GM19324 (cell line): ENCODE measurements around the gene IFI27.

Experiments
- ATAC-seq: cut with Tn5 transposase; IDR thresholded peaks from one replicate; pipeline ENCODE4 v1.9.1; 2021; ENCODE audit warnings: mild to moderate bottlenecking, moderate library complexity; ENCODE audit not compliant: unreplicated experiment, low FRiP score

Gene IFI27

DNA sequence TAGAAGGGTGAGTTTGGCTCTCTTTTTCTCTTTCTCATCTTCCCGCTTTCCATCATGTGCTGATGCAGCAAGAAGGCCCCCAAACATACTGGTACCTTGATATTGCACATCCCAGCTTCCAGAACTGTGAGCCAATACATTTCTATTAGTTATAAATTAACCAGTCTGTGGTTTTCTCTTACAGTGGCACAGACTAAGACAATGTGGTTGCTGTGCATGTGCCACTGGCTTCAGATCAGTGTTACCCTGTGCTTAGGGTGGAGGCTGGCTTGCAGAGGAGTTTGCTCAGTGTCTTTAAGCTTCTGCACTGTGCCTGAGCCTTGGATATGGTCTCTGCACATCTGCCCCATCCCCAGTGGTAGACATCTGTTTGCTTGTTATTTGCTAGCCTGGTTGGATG, 13.3 kb downstream of the IFI27 start:
- no peak for ATAC-seq

- no peak for ATAC-seq
Measured at GRCh38 chr14:94124582-94125377, 14.2 kb downstream of the IFI27 start.

GRCh38 chr14:94125659-94126418, 15.3 kb downstream of the IFI27 start:
- no peak for ATAC-seq

DNA sequence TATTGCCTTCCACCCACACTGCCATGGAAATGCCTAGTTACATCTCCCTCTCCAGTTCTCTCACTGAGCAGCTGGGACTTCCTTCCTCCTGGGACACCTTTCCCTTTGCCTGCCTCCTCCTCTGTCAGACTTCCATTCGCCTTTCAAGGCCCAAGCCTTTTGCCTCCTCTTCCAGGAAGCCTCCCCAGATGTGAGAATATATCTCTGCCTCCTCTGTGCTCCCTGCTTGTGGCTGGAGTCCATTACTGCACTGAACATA, 15.8 kb downstream of the IFI27 start:
- ATAC-seq = no peak

DNA sequence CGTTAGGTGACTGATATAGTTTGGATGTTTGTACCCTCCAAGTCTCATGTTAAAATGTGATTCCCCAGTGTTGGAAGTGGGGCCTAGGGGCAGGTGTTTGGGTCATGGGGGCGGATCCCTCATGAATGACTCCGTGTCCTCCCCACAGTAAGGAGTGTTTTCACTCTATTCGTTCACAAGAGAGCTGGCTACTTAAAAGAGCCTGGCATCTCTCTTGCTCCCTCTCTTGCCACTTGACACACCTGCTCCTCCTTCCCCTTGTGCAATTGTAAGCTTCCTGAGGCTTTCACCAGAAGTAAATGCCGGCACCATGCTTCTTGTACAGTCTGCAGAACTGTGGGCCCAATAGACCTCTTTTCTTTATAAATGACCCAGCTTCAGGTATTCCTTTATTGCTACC, 16.3 kb downstream of the IFI27 start:
- no peak for ATAC-seq

DNA sequence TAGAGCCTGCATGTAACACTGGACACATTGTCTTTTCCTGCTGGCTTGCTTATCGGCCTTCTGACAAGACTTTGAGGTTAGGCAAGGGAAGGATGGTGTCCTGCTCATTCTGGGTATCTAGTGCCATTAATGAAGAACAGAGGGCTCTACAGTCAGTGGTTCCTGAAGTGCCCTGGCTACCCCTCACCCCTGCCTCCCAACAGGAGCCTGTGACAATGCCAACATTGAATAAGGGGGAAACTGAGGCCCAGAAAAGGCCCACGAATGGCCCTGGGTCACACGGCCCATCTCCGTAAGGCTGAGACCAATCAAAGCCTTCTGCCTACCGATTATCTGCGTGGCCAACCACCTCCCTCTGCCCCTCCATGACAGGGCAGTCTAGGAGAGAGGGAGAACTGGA, 16.8 kb downstream of the IFI27 start:
- ATAC-seq = no peak

DNA sequence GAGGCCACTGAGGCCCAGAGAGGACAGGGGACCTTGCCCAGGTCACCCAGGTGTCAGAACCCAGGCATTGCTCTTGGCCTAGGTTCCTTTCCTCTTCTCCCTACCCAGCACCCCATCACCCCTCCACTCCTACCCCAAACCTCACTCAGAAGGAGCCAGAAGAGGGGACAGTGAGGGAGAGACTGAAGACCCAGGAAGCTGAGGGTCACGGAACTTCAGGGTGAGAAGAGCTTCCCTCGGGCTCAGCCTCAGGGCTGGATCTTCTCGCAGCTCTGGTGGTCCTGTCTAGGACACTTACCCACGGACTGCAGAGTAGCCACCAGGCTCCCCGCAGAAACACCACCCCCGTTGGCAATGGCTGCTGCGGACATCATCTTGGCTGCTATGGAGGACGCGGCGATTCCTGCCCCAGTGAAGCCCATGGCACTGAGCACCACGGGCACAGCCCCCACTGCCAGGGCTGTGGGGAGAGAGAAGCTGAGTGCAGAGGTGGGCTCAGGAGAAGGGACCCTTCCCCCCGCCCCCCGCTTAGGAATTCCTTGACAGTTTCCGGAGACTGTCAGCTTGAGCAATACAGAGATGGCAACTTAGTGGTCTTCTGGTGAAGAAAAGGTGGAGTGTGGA, 17.8 kb downstream of the IFI27 start:
- no peak for ATAC-seq

DNA sequence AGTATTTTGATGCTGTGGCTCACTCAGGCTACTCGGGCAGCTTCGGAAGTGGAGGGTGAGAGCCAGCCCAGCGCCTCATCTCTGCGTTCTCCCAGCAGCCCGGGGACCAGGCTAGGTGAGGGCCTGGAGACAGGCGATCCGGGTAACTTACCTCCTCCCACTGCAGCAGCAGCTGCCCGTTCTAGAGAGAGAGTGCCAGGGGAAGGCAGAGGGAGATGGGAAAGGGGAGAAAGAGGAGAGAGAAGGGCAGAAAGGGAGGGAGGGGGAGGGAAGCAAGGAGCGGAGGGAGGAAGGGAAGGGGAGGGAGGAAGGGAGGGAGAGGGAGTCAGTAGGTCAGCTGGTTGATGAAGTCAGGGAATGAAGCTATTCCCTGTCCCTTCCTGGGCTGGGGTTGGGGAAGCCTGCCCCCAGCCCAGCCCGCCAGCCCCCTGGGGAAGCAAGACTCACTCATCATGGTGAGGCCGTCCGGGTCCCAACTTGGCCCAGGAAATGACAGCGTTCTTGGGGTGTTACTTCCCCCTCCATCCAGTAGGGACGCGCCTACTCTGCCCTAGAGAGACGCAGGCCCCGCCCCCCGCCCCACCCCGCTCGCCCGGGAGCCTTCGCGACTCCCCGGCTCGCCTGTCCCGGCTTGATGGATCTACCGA, 18.7 kb downstream of the IFI27 start, which contains the start of gene IFI27L2:
IFI27L2 (minus strand) TSS at position 494 of the 647 bp plus-strand sequence; CDS start at position 454, 40 bp downstream.
- peak; percentile 92 for ATAC-seq

GRCh38 chr14:94129758-94130414, 19.4 kb downstream of the IFI27 start:
- no peak for ATAC-seq

DNA sequence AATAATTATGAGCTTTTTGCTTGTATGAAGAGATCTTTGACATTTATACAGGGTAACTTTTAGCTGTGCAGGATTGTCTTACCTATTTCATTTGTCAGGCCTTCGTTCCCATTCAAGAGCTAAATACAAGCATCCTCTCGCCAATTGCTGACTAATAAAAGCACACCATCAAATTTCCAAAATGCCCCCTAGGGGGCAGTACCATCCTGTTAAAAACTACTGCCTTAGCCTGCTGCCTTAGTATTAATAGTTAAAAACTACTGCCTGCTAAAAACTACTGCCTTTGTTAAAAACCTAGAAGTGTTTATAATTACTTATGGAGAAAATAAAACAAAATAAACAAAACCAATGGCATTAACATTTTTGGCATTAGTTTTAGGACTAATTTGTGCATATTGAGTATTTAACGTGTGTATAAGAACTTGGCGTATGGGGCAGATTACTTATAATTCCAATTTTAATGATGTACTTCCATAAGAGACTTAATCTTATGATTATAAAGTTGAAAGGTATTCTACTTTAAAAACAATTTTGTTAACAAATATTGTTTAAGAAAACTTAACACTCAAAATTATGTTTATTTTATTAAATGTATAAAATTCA, 21.9 kb downstream of the IFI27 start:
- no peak for ATAC-seq

DNA sequence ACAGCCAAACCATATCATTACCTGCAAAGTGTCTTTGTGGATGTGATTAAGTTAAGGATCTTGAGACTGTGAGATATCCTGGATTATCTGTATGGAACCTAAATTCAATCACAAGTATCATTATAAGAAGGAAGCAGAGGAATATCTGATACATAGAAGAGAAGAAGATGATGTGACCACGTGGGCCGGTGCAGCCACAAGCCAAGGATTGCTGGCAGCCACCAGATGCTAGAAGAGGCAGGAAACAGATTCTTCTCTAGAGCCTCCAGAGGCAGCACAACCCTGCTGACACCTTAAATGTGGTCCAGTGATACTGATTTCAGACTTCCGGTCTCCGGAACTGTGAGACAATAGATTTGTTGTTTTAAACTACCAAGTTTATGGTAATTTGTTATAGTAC, 24.9 kb downstream of the IFI27 start:
- no peak for ATAC-seq

- peak; percentile 77 for ATAC-seq
Measured at GRCh38 chr14:94136575-94137331, 26.2 kb downstream of the IFI27 start.

GRCh38 chr14:94138251-94138650, 27.7 kb downstream of the IFI27 start:
- ATAC-seq = no peak

DNA sequence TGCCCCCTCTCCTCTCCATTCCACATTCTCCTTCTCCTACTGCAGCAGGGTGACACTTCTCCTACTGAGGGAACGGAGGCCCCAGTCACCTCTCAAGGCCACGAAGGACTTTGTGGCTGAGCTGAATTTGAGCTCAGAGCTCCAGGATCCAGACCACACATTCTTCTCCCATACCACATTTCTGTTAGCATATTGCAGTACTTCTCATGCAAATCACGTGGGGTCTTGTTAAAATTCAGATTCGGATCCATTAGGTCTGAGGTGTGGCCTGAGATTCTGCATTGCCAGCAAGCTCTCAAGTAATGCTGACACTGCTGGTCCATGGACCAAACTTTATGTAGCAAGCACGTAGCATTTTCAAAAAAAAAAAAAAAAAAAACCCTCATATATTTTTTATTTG, 28.5 kb downstream of the IFI27 start:
- no peak for ATAC-seq

DNA sequence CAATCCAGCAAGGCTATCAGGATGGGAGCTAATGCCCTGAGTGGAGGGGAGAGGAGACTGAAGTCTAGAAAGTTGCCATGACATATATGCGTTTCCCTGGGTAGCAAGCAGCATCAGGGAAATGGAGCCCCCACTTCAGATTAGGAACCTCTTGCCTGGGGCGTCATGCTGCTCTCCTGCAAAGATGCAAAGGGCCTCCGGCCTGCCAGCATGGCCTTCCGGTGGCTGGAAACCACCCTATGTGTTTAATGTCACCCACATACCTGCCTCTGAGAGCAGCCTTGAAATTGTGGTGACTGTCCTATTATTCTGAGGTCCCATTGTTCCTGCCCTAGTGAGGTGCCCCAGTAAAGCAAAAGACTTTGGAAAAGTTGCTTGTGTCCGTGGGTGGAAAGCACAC, 28.9 kb downstream of the IFI27 start:
- ATAC-seq = no peak

GRCh38 chr14:94142247-94142646, 31.7 kb downstream of the IFI27 start:
- no peak for ATAC-seq

- ATAC-seq = no peak
Measured at GRCh38 chr14:94142836-94143235, 32.3 kb downstream of the IFI27 start.

GRCh38 chr14:94143239-94143638, 32.7 kb downstream of the IFI27 start:
- no peak for ATAC-seq

- no peak for ATAC-seq
Measured at GRCh38 chr14:94143711-94144110, 33.2 kb downstream of the IFI27 start.

- ATAC-seq = no peak
Measured at GRCh38 chr14:94144765-94145164, 34.2 kb downstream of the IFI27 start.
